AG04450 (cell line): ENCODE data around the gene RNU7-1. TPM values are rescaled to one million over a fixed set of nuclear protein-coding genes. Genes with fewer than 3 reads are reported as not detected.

ENCODE experiments used
- CTCF ChIA-PET: fragments of 300-600, 350-600 bp; formaldehyde crosslinking; extraction: SDS; loops from one replicate; lab custom pipeline; 2022; ENCODE audit warnings: antibody characterized with exemption, inconsistent platforms; lab: Charles Lee
- POLR2A ChIA-PET: fragments of 350-600 bp; formaldehyde crosslinking; extraction: SDS; loops from one replicate; lab custom pipeline; 2021; ENCODE audit warnings: antibody characterized with exemption, inconsistent platforms; lab: Yijun Ruan, JAX
- DNase-seq: peaks from one replicate; pipeline ENCODE4 v3.0.0-alpha.2; 2011; ENCODE audit warnings: low read depth, low spot score
- H3K27ac ChIP-seq: one replicate; pipeline ENCODE4 v1.5.1; 2012; ENCODE audit warnings: low read depth, low read length, control low read depth
- H3K27me3 ChIP-seq: one replicate; pipeline ENCODE4 v1.6.0; 2012; ENCODE audit warnings: low read length; ENCODE audit not compliant: control insufficient read depth, insufficient read depth
- H3K4me3 ChIP-seq: 2 replicates; pipeline ENCODE4 v1.5.1; 2011; ENCODE audit warnings: mild to moderate bottlenecking, low read depth, low read length, control low read depth
- H3K9me3 ChIP-seq: 2 replicates; pipeline ENCODE4 v1.5.1; 2012; ENCODE audit warnings: low read length; ENCODE audit not compliant: control insufficient read depth, insufficient read depth
- CTCF ChIP-seq: IDR thresholded peaks from 2 replicates; pipeline ENCODE4 v1.5.1; 2011; ENCODE audit warnings: low read depth, low read length, control low read depth, inconsistent platforms
- polyA plus RNA-seq: library from polyadenylated mRNA; depleted of rRNA; stranded (reverse); fragments of >200 nt; gene quantifications from 2 replicates; pipeline ENCODE4 v1.2.3, GENCODE V29; 2011

Gene RNU7-1
- polyA plus RNA-seq, 1 experiment, result not detected

DNA sequence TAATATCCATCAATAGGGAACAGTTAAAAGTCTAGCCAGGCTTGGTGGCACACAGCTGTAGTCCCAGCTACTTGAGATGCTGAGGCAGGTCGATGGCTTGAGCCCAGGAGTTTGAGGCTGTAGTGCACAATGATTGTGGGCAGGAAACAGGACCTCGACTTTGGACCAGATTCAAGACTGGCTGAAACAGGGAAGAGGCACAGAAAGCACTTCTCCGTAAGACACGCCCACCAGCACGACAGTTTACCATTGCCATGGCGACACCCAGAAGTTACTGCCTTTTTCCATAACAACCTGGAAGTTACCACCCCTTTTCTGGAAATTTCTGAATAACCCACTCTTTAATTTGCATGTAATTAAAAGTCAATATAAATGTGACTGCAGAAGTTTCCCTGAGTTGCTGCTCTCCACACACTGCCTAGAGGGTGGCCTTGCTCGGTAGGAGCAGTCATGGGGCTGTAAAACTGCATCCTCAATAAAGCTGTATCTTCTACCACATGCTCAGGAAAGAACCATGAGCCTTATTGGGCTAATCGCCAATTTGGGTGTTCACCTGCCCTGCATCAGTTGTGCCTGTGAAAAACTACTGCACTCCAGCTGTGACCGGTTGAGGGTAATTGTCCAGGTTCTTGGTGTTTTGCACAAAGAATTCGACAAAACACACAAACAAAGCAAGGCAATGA, 43.6 kb upstream of the RNU7-1 start:
- ChIA-PET CTCF (interaction anchor here (1.3 to 1.6 kb wide), 2 partner anchors 9 to 27 kb away, joined by 5 to 8 read pairs; partner anchors contain the start of gene SPSB2), POLR2A (no interaction called here)
- Histone ChIP-seq H3K9me3 (no peaks in the 10 kb centered on the region), H3K27ac (no peak overlapping the region), H3K4me3 (no peak overlapping the region), H3K27me3 (no peaks in the 10 kb centered on the region)
- DNase-seq, result no peak
- TF ChIP-seq CTCF, result no peak

DNA sequence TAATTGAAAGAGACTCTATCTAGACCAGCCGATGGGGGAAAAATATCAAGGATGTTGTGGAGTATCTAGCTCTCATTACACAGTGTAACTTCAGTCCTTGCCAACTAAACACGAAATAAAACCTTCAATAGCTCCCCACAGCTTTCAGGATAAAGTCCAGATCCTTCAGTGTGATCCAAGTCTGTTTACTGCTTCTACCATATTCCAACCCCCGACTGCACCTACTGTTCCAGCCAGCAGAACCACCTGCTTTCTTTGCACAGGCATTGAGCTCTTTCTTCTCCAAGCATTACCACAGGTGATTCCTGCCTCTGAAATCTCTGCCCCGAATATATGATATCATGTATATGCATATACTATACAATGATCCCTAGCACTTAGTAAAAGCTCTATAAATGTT, 41.2 kb upstream of the RNU7-1 start:
- H3K4me3 ChIP-seq, result no peak overlapping the region
- ChIA-PET CTCF (interaction anchor here (0.7 to 1.5 kb wide), 5 partner anchors 11 to 59 kb away, joined by 3 to 16 read pairs (median 3); partner anchors contain the start of gene SPSB2), POLR2A (interaction anchor here (1.1 to 1.6 kb wide), 2 partner anchors 11 to 29 kb away, joined by 5 read pairs; partner anchors contain the start of gene SPSB2)
- no peak for TF ChIP-seq CTCF
- no peak for DNase-seq
- no peaks in the 10 kb centered on the region for H3K27me3 ChIP-seq
- H3K9me3 ChIP-seq, result no peaks in the 10 kb centered on the region
- H3K27ac ChIP-seq, result no peak overlapping the region

- TF ChIP-seq CTCF, result no peak
- no peak for DNase-seq
- ChIA-PET CTCF (interaction anchor here (1.0 to 4.3 kb wide), 2 partner anchors 12 to 21 kb away, joined by 3 to 21 read pairs; no protein-coding TSS in a partner anchor), POLR2A (no interaction called here)
- no peaks in the 10 kb centered on the region for H3K27me3 ChIP-seq
- no peak overlapping the region for H3K27ac ChIP-seq
- H3K4me3 ChIP-seq, result no peak overlapping the region
- H3K9me3 ChIP-seq, result no peaks in the 10 kb centered on the region
Measured at GRCh38 chr12:6903722-6904121, 39.9 kb upstream of the RNU7-1 start.

DNA sequence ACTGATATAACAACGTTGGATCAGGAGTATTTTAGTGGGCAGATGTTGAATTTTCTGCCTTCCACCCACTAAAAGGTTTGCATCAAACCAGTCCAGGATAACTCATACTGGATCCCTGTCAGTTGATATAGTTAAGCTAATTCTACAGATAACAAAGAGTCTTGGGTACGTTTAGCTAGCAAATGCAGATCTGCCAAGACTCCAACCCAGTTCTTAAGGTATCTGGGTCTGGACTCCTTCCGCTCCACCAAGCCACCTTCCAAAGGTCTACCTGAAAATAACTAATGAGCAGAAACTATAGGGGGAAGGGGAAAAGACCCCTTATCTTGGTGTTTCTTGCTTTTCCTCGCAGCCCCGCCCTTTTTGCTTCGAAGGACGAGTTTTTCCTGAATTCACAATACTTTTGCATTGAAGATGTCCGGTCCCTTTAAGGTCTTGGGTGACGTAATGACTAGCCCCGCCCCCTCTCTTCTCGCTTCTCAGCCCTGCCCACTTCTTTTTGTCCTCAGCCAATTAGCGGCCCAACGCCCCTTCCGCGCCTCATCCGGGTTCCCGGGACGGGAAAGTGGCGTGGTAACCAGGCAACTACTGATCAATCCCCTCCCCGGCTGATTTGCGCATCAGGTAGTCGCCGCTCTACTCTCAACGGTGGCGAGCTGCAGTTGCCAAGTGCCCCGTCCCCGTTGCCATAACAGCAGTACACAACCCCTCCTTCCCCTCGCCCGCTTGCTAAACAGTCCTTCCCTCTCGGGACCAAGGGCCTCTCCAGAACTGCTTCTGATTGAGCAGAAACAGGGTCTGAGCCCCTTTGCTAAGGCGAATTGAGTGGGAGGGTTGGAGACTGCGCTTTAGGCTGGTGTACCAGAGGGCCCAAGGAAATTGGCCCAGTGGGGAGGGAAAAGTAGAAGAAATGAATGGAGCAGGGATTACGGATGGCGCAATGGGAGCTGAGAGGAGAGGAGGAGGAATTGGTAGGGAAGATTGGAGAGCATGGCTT, 39.0 kb upstream of the RNU7-1 start, which contains the start of gene LRRC23:
Gene LRRC23 (plus strand): TSS at position 543 of the 997 bp plus-strand sequence. CDS start 812 bp downstream, outside the sequence.
- ChIA-PET CTCF (interaction anchor here (0.6 to 4.4 kb wide), 6 partner anchors 9 to 36 kb away, joined by 3 to 23 read pairs (median 5); partner anchors contain the start of genes ENO2 and SPSB2), POLR2A (interaction anchor here (1.0 to 1.6 kb wide), 2 partner anchors 13 to 31 kb away, joined by 3 to 4 read pairs; partner anchors contain the start of gene SPSB2)
- DNase-seq, result peak; percentile 83
- Histone ChIP-seq H3K9me3 (no peaks in the 10 kb centered on the region), H3K4me3 (peak within 1 kb of the TSS; percentile 96), H3K27ac (peak within 1 kb of the TSS; percentile 57), H3K27me3 (no peaks in the 10 kb centered on the region)
- no peak for TF ChIP-seq CTCF
